Psoas muscle (tissue), 8 donors: ENCODE results near the gene SLC16A6. TPM values are rescaled to one million over a fixed set of nuclear protein-coding genes. Genes with fewer than 3 reads are reported as not detected.

Source experiments
- ATAC-seq, 4 donors: fragments of 200-7000 bp; cut with Tn5 transposase; one replicate each; pipeline ENCODE4 v1.9.1; 2020; ENCODE audit warnings: moderate library complexity in 3 of 4, mild to moderate bottlenecking in 2 of 4
- DNase-seq, 2 donors: peaks; one replicate each; pipeline ENCODE4 v3.0.0-alpha.2; 2020
- H3K27ac ChIP-seq: fragments of 200-600 bp; one replicate; pipeline ENCODE4 v1.8.0; 2022
- H3K27me3 ChIP-seq, 3 donors: fragments of 200-600 bp in 1 of 3; one replicate each; pipeline versions ENCODE4 v1.6.1 to v1.8.0; 2013 to 2022; ENCODE audit warnings: low read length in 2 of 3, mild to moderate bottlenecking in 2 of 3, moderate library complexity in 1 of 3; ENCODE audit not compliant: insufficient read depth in 3 of 3
- H3K36me3 ChIP-seq, 2 donors: fragments of 200-600 bp in 1 of 2; one replicate each; pipeline versions ENCODE4 v1.6.1 to v1.8.0; 2013 to 2022; ENCODE audit warnings: low read depth in 1 of 2, mild to moderate bottlenecking in 1 of 2, moderate library complexity in 1 of 2; ENCODE audit not compliant: insufficient read depth in 1 of 2
- H3K4me1 ChIP-seq: fragments of 200-600 bp; one replicate; pipeline ENCODE4 v1.8.0; 2022
- H3K4me3 ChIP-seq: fragments of 200-600 bp; one replicate; pipeline ENCODE4 v1.8.0; 2022; ENCODE audit warnings: mild to moderate bottlenecking
- H3K9me3 ChIP-seq: fragments of 200-600 bp; one replicate; pipeline ENCODE4 v1.8.0; 2022
- WGBS, 3 donors: extraction: QIAGEN DNeasy Blood & Tissue Kit; methylation state at CpG; one replicate each; pipeline versions ENCODE4 v1.1.6 to v1.1.7; 2013; 5-methylcytosine and 5-hydroxymethylcytosine counted together
- intact Hi-C, 2 donors: fragments of 100-400 bp; cut with DNase I; formaldehyde crosslinking; loops; one replicate each; pipeline versions ENCODE4 v1.11.0 to v1.14.2; 2022
- polyA plus RNA-seq, 3 donors: library from polyadenylated mRNA; stranded (reverse); fragments of 200-250 nt; gene quantifications; one replicate each; pipeline ENCODE4 v1.2.3, GENCODE V29; 2013
- total RNA-seq, 4 donors: library from RNA; stranded (reverse); fragmentation: NEBNext Ultra II Directional in 2 of 4; extraction: Animal tissue kit (Norgen Biotek cat#: 25700) in 2 of 4; gene quantifications; one replicate each; pipeline versions ENCODE4 v1.2.1 to v1.2.4, GENCODE V29; 2021 to 2023
- TF ChIP-seq, protein P1 (sequence below): fragments of 200-600 bp; IDR thresholded peaks from one replicate; pipeline ENCODE4 v1.8.0; 2022; ENCODE audit warnings: antibody characterized with exemption
- donor health status: healthy with polysubstance abuse.
- donor health status: DM: no; HTN: no; CAD: no; lungs with moderate emphysema.
- donor health status: Bipolar disorder and iron deficiency.
- donor health status: healthy.
- donor health status: DM: yes; HTN: yes; CAD: no.
- donor health status: DM: no; HTN: no; CAD: no.
- donor health status: DM: no; HTN: no; CAD: no.
- donor health status: DM: yes; HTN: yes; CAD: no.

The SLC16A6 gene
- total and polyA plus RNA-seq, 7 donors: 0.75 to 47.7 (median 5.1) TPM

DNA sequence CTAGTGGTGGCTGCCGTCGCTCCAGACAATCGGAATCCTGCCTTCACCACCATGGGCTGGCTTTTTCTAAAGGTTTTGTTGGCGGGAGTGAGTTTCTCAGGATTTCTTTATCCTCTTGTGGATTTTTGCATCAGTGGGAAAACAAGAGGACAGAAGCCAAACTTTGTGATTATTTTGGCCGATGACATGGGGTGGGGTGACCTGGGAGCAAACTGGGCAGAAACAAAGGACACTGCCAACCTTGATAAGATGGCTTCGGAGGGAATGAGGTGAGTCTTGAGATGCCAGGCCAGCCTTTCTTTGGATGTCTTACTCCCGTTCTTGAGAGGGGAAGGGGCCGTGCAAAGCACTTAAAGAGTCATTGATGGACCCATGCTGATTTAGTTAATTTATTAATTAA lies 16.5 kb upstream of the SLC16A6 start:
- Histone ChIP-seq H3K27me3 (no peaks in the 10 kb centered on the region), H3K4me3 (no peak overlapping the region), H3K27ac (no peak overlapping the region), H3K9me3 (no peaks in the 10 kb centered on the region), H3K4me1 (no peaks in the 10 kb centered on the region), H3K36me3 (no peaks in the 10 kb centered on the region)
- ATAC-seq (no peak), DNase-seq (no peak)
- intact Hi-C loops: no loop called here
- WGBS, 3 donors: 77 to 84% (median 84%) methylated on average over 8 of the region's 8 CpGs
- TF ChIP-seq, protein P1, sequence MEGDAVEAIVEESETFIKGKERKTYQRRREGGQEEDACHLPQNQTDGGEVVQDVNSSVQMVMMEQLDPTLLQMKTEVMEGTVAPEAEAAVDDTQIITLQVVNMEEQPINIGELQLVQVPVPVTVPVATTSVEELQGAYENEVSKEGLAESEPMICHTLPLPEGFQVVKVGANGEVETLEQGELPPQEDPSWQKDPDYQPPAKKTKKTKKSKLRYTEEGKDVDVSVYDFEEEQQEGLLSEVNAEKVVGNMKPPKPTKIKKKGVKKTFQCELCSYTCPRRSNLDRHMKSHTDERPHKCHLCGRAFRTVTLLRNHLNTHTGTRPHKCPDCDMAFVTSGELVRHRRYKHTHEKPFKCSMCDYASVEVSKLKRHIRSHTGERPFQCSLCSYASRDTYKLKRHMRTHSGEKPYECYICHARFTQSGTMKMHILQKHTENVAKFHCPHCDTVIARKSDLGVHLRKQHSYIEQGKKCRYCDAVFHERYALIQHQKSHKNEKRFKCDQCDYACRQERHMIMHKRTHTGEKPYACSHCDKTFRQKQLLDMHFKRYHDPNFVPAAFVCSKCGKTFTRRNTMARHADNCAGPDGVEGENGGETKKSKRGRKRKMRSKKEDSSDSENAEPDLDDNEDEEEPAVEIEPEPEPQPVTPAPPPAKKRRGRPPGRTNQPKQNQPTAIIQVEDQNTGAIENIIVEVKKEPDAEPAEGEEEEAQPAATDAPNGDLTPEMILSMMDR: no peak

DNA sequence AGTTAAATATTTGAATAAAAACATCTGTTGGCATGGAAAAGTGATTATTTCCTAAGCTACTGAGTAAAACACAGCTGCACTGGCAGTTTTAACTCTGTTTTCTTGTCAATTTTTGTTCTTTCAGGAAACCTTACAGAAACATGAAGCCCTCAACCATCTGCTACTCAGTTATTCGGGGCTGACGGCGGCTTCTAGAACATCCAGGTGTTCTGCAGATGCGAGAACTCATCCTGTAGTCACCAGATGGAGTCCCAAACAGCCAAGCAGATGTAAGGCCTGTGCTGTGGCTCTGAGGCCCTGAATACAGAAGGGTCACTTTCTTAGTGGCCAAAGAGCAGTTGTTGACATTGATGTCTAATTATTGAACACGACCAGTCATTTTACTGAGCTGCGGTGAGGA lies 15.9 kb upstream of the SLC16A6 start:
- Histone ChIP-seq H3K4me1 (no peaks in the 10 kb centered on the region), H3K27me3 (no peaks in the 10 kb centered on the region), H3K27ac (no peak overlapping the region), H3K36me3 (no peaks in the 10 kb centered on the region), H3K9me3 (no peaks in the 10 kb centered on the region), H3K4me3 (no peak overlapping the region)
- intact Hi-C loops: no loop called here
- WGBS, 3 donors: 51 to 60% (median 55%) methylated on average over 6 of the region's 6 CpGs
- TF ChIP-seq, protein P1: no peak
- DNase-seq (no peak), ATAC-seq (no peak)

DNA sequence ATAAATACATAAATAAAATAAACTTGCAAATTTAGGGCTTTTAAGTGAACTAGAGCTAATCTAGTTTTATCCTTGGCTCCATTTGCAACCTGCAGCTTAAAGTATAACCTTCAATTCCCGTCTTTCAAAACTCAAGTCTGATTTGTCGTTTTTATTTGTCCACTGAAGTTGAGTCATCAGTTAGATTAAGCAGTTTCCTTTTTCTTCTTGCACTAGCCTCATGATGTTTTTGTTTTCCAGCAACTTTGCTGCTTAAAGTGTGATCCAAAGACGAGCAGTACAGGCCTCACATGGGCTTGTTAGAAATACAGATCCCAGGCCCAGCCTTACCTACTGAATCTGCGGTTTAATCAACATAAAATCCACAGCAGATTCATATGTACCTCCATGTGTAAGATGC lies 14.2 kb upstream of the SLC16A6 start:
- ATAC-seq: no peak

DNA sequence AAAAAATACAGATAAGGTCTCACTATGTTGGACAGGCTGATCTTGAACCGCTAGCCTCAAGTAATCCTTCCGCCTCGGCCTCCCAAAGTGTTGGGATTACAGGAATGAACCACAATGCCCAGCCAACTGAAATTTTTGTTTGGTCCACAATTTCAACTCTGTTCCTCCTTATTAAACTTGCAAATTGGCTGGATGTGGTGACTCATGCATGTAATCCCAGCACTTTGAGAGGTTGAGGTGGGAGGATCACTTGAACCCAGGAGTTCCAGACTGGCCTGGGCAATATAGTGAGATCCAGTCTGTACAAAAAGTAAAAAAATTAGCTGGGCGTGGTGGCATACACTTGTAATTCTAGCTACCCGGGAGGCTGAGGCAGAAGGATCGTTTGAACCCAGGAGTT lies 13.8 kb upstream of the SLC16A6 start:
- no peaks in the 10 kb centered on the region for H3K27me3 ChIP-seq
- DNase-seq: no peak
- no peaks in the 10 kb centered on the region for H3K36me3 ChIP-seq
- no peak overlapping the region for H3K4me3 ChIP-seq
- no peak overlapping the region for H3K27ac ChIP-seq
- no peaks in the 10 kb centered on the region for H3K4me1 ChIP-seq
- intact Hi-C loops: no loop called here
- no peaks in the 10 kb centered on the region for H3K9me3 ChIP-seq
- TF ChIP-seq, protein P1: no peak
- WGBS, 3 donors: 90 to 96% (median 91%) methylated on average over 6 of the region's 6 CpGs
- no peak for ATAC-seq

More for the DNA sequence above, 14.2 kb upstream of the SLC16A6 start:
- Histone ChIP-seq H3K36me3 (no peaks in the 10 kb centered on the region), H3K9me3 (no peaks in the 10 kb centered on the region), H3K27me3 (no peaks in the 10 kb centered on the region), H3K4me3 (no peak overlapping the region), H3K27ac (no peak overlapping the region), H3K4me1 (no peaks in the 10 kb centered on the region)
- WGBS, 3 donors: 81 to 87% (median 82%) methylated on average over 4 of the region's 4 CpGs
- DNase-seq: no peak
- TF ChIP-seq, protein P1: no peak
- intact Hi-C loops: no loop called here

DNA sequence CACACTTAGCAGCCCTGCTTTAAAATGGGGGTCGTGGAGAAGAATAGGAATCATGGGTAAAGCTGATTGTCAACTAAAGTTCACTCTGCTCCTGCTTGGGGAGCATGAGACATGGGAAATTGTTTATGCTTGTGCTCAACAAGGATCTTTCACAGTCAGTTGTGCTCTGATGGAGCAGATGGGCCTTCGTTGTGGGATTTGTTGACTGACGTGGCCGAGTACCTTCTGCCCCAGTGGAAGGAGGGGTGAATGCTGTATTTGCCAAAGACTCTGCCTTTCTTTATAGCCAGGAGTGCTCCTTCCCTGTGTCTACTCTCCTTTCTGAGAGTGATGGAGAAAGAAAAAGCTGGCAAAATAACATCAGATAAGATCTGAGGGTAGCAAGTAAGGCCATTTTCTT lies 11.7 kb upstream of the SLC16A6 start:
- ATAC-seq: no peak
- Histone ChIP-seq H3K27me3 (no peaks in the 10 kb centered on the region), H3K27ac (no peak overlapping the region), H3K9me3 (no peaks in the 10 kb centered on the region), H3K4me1 (no peaks in the 10 kb centered on the region), H3K4me3 (no peak overlapping the region), H3K36me3 (no peaks in the 10 kb centered on the region)
- TF ChIP-seq, protein P1: no peak
- WGBS, 3 donors: 60 to 72% (median 67%) methylated on average over 4 of the region's 4 CpGs
- no peak for DNase-seq
- intact Hi-C loops: no loop called here
